Panc1 (cell line): ENCODE results near the gene KCNK5. TPM values are rescaled to one million over a fixed set of nuclear protein-coding genes. Genes with fewer than 3 reads are reported as not detected.

ENCODE experiments used
- ATAC-seq: fragments of 200-7000 bp; cut with Tn5 transposase; 2 replicates; pipeline ENCODE4 v1.9.1; 2020; ENCODE audit warnings: mild to moderate bottlenecking, moderate library complexity
- BruUV-seq: library from RNA; stranded (reverse); fragments of 400-500 nt; replicated peaks from 2 replicates; lab custom pipeline; 2021; lab: Mats Ljungman, UMichigan
- CTCF ChIA-PET: fragments of 300-600 bp; sonication (Branson Sonifier 250); formaldehyde crosslinking; loops from one replicate; lab custom pipeline; 2022; ENCODE audit warnings: antibody characterized with exemption; lab: Charles Lee
- POLR2A ChIA-PET: fragments of 300-600 bp; sonication (Branson Sonifier 250); formaldehyde crosslinking; loops from one replicate; lab custom pipeline; 2022; ENCODE audit warnings: antibody characterized with exemption; lab: Charles Lee
- DNase-seq: peaks from one replicate; pipeline ENCODE4 v3.0.0-alpha.2; 2010; ENCODE audit warnings: low read depth, low spot score
- H3K27ac ChIP-seq: 2 replicates; pipeline ENCODE4 v1.5.1; 2011; ENCODE audit warnings: mild to moderate bottlenecking, low read length, inconsistent platforms
- H3K27me3 ChIP-seq: fragments of 200-500 bp; sonication (Bioruptor generic); 2 replicates; pipeline ENCODE4 v1.6.0; 2014; ENCODE audit warnings: low read length, inconsistent platforms; ENCODE audit not compliant: control insufficient read depth, insufficient read depth
- H3K36me3 ChIP-seq: fragments of 200-500 bp; sonication (Bioruptor generic); 2 replicates; pipeline ENCODE4 v1.5.1; 2014; ENCODE audit warnings: inconsistent platforms, mild to moderate bottlenecking, low read length, moderate library complexity; ENCODE audit not compliant: control insufficient read depth, insufficient read depth
- H3K4me1 ChIP-seq: 2 replicates; pipeline ENCODE4 v1.5.1; 2011; ENCODE audit warnings: inconsistent platforms, mild to moderate bottlenecking, low read length, moderate library complexity; ENCODE audit not compliant: control insufficient read depth, insufficient read depth
- H3K4me3 ChIP-seq, 2 experiments: 2 replicates each; pipeline ENCODE4 v1.5.1; 2011 to 2012; ENCODE audit warnings: low read depth in 2 of 2, low read length in 2 of 2, mild to moderate bottlenecking in 2 of 2, inconsistent platforms in 1 of 2, moderate library complexity in 1 of 2
- H3K9me3 ChIP-seq: fragments of 200-500 bp; sonication (Bioruptor generic); 2 replicates; pipeline ENCODE4 v1.5.1; 2014; ENCODE audit warnings: low read depth, mild to moderate bottlenecking, inconsistent platforms, low read length, moderate library complexity; ENCODE audit not compliant: control insufficient read depth, insufficient read depth
- CTCF ChIP-seq: fragments of 450-650 bp; IDR thresholded peaks from 2 replicates; pipeline ENCODE4 v1.5.1; 2017; ENCODE audit warnings: mild to moderate bottlenecking
- POLR2AphosphoS5 ChIP-seq: IDR thresholded peaks from 2 replicates; pipeline ENCODE4 v1.6.1; 2012; ENCODE audit warnings: mild to moderate bottlenecking, low read depth, low read length, moderate library complexity
- REST ChIP-seq, 2 experiments: IDR thresholded peaks; 2 replicates each; pipeline ENCODE4 v1.6.1; 2011 to 2012; ENCODE audit warnings: low read depth in 2 of 2, control low read depth in 1 of 2, low read length in 1 of 2, mild to moderate bottlenecking in 1 of 2, moderate library complexity in 1 of 2; ENCODE audit not compliant: insufficient read depth in 1 of 2
- SIN3A ChIP-seq: IDR thresholded peaks from 2 replicates; pipeline ENCODE4 v1.6.1; 2012; ENCODE audit warnings: low read depth, mild to moderate bottlenecking, low read length, moderate library complexity, borderline replicate concordance; ENCODE audit not compliant: insufficient read depth
- TCF7L2 ChIP-seq: IDR thresholded peaks from 2 replicates; pipeline ENCODE4 v1.6.1; 2011; ENCODE audit warnings: mild to moderate bottlenecking, low read depth, low read length, inconsistent platforms
- in situ Hi-C: cut with HindIII; loops from 2 replicates; pipeline ENCODE4 v1.10.0; 2016; ENCODE audit warnings: low sequenced_read_pairs, low pct_unique_long_range_greater_than_20kb
- intact Hi-C: fragments of 100-400 bp; cut with micrococcal nuclease; formaldehyde crosslinking; loops from one replicate; pipeline ENCODE4 v1.10.0; 2022; ENCODE audit not compliant: unreplicated experiment
- total RNA-seq: library from RNA; stranded (reverse); gene quantifications from one replicate; pipeline ENCODE4 v1.2.1, GENCODE V29; 2021; ENCODE audit not compliant: unreplicated experiment

KCNK5 gene
- total RNA-seq, 1 experiment from 2014 or later, result 0.77 TPM

- intact Hi-C loops, result no loop called here
- Histone ChIP-seq H3K4me3 (no peak overlapping the region), H3K27me3 (no peaks in the 10 kb centered on the region), H3K4me1 (no peaks in the 10 kb centered on the region), H3K9me3 (no peaks in the 10 kb centered on the region), H3K27ac (no peak overlapping the region), H3K36me3 (no peaks in the 10 kb centered on the region)
- TF ChIP-seq CTCF (no peak), REST (IDR thresholded peaks at IDR 0.05; ENCODE audit: insufficient read depth in 1 of 2, low read depth in 2 of 2, low read length in 1 of 2) (no peak), SIN3A (no peak), POLR2AphosphoS5 (no peak), TCF7L2 (no peak)
- BruUV-seq, result no TSS peak
- ATAC-seq, result no peak
- no peak for DNase-seq
- CTCF ChIA-PET, result no interaction called here
- POLR2A ChIA-PET, result no interaction called here
- in situ Hi-C loops, result no loop called here
Observed at GRCh38 chr6:39194466-39194865, 34.8 kb downstream of the KCNK5 start.

GRCh38 chr6:39193201-39193791 lies 36.0 kb downstream of the KCNK5 start:
- TF ChIP-seq REST (IDR thresholded peaks at IDR 0.05; ENCODE audit: insufficient read depth in 1 of 2, low read depth in 2 of 2, low read length in 1 of 2) (no peak), TCF7L2 (no peak), CTCF (no peak), POLR2AphosphoS5 (no peak), SIN3A (no peak)
- H3K4me3 ChIP-seq, result no peak overlapping the region
- no peaks in the 10 kb centered on the region for H3K9me3 ChIP-seq
- no peaks in the 10 kb centered on the region for H3K27me3 ChIP-seq
- DNase-seq (no peak), ATAC-seq (no peak)
- ChIA-PET CTCF (no interaction called here), POLR2A (no interaction called here)
- no TSS peak for BruUV-seq
- H3K27ac ChIP-seq, result no peak overlapping the region
- in situ Hi-C loops (no loop called here), intact Hi-C loops (no loop called here)
- no peaks in the 10 kb centered on the region for H3K36me3 ChIP-seq
- H3K4me1 ChIP-seq, result no peaks in the 10 kb centered on the region
